Activated T-helper 9 cell treated with anti-CD3 and anti-CD28 coated beads, Interleukin-2, amount 50 U/mL, for 16 hours (primary cell): ENCODE data around the gene SKAP1.

Experiments used
- DNase-seq: peaks from one replicate; pipeline ENCODE4 v3.0.0-alpha.2; 2020; ENCODE audit warnings: low read depth

SKAP1 gene

GRCh38 chr17:48144231-48144630, 285.8 kb downstream of the SKAP1 start:
- no peak for DNase-seq

GRCh38 chr17:48143629-48144028, 286.4 kb downstream of the SKAP1 start:
- DNase-seq, result no peak

GRCh38 chr17:48139944-48140343, 290.1 kb downstream of the SKAP1 start:
- no peak for DNase-seq

- DNase-seq, result no peak
Measured at GRCh38 chr17:48137656-48138055, 292.4 kb downstream of the SKAP1 start.

GRCh38 chr17:48134912-48135480, 295.0 kb downstream of the SKAP1 start:
- no peak for DNase-seq

GRCh38 chr17:48132385-48132784, 297.6 kb downstream of the SKAP1 start:
- no peak for DNase-seq

- DNase-seq, result peak; percentile 11
Measured at GRCh38 chr17:48131216-48131824, 298.7 kb downstream of the SKAP1 start.

GRCh38 chr17:48129981-48130380, 300.0 kb downstream of the SKAP1 start:
- DNase-seq, result no peak

- no peak for DNase-seq
Measured at GRCh38 chr17:48128400-48128799, 301.6 kb downstream of the SKAP1 start.

- no peak for DNase-seq
Measured at GRCh38 chr17:48127371-48128051, 302.5 kb downstream of the SKAP1 start.

- DNase-seq, result no peak
Measured at GRCh38 chr17:48126532-48126850, 303.5 kb downstream of the SKAP1 start.

GRCh38 chr17:48125829-48126531, 304.0 kb downstream of the SKAP1 start:
- DNase-seq, result no peak

- DNase-seq, result no peak
Measured at GRCh38 chr17:48123776-48124388, 306.1 kb downstream of the SKAP1 start.

- no peak for DNase-seq
Measured at GRCh38 chr17:48123111-48123510, 306.9 kb downstream of the SKAP1 start.

GRCh38 chr17:48122665-48123045, 307.4 kb downstream of the SKAP1 start:
- DNase-seq, result no peak

GRCh38 chr17:48121923-48122664, 307.9 kb downstream of the SKAP1 start:
- no peak for DNase-seq

- DNase-seq, result no peak
Measured at GRCh38 chr17:48113201-48113676, 316.8 kb downstream of the SKAP1 start.

- no peak for DNase-seq
Measured at GRCh38 chr17:48111937-48112241, 318.1 kb downstream of the SKAP1 start.

- no peak for DNase-seq
Measured at GRCh38 chr17:48110761-48111160, 319.3 kb downstream of the SKAP1 start.

- peak; percentile 91 for DNase-seq
Measured at GRCh38 chr17:48107137-48108055, 322.6 kb downstream of the SKAP1 start, which contains the start of gene SNX11. Gene SNX11 (plus strand): TSS chr17:48107766. CDS start chr17:48112044, 4,278 bp downstream.

GRCh38 chr17:48106802-48107136, 323.2 kb downstream of the SKAP1 start:
- DNase-seq, result no peak
